HG02943 (cell line): ENCODE results near the gene EVI5.

Experiments used
- ATAC-seq: cut with Tn5 transposase; IDR thresholded peaks from one replicate; pipeline ENCODE4 v1.9.1; 2021; ENCODE audit warnings: mild to moderate bottlenecking, low read depth, moderate library complexity; ENCODE audit not compliant: unreplicated experiment

The EVI5 gene

GRCh38 chr1:92473781-92474495, 311.0 kb downstream of the EVI5 start:
- no peak for ATAC-seq

- ATAC-seq = no peak
These were observed 314.7 kb downstream of the EVI5 start for GRCh38 chr1:92470216-92470615.

GRCh38 chr1:92466683-92467352, 318.1 kb downstream of the EVI5 start:
- no peak for ATAC-seq

GRCh38 chr1:92465256-92465647, 319.7 kb downstream of the EVI5 start:
- no peak for ATAC-seq

GRCh38 chr1:92464588-92465255, 320.2 kb downstream of the EVI5 start:
- ATAC-seq = no peak

- no peak for ATAC-seq
These were observed 323.4 kb downstream of the EVI5 start for GRCh38 chr1:92461364-92462097.

- no peak for ATAC-seq
These were observed 325.0 kb downstream of the EVI5 start for GRCh38 chr1:92459871-92460320.
